IMR-90 (cell line): ENCODE measurements around the gene RPRML. TPM values are rescaled to one million over a fixed set of nuclear protein-coding genes. Genes with fewer than 3 reads are reported as not detected.
"Not testable (repeated sequence)": the region's sequence is repeated elsewhere in the genome, so short reads cannot be mapped to it uniquely, and the experiment has no call there.

Experiments used
- ATAC-seq: fragments of 200-7000 bp; cut with Tn5 transposase; 2 replicates; pipeline ENCODE4 v1.9.1; 2020; ENCODE audit warnings: low read depth, mild to moderate bottlenecking, moderate library complexity
- BruUV-seq: library from RNA; stranded (reverse); fragments of 400-500 nt; replicated peaks from 2 replicates; lab custom pipeline; 2021; lab: Mats Ljungman, UMichigan
- CTCF ChIA-PET: fragments of 300-600 bp; formaldehyde crosslinking; extraction: SDS; loops from one replicate; lab custom pipeline; 2021; ENCODE audit warnings: antibody characterized with exemption; lab: Yijun Ruan, JAX
- POLR2A ChIA-PET: fragments of 300-600 bp; sonication (Branson Sonifier 250); formaldehyde crosslinking; loops from one replicate; lab custom pipeline; 2022; ENCODE audit warnings: antibody characterized with exemption; ENCODE audit not compliant: unreplicated experiment; lab: Charles Lee
- DNase-seq: peaks from one replicate; pipeline ENCODE4 v3.0.0; 2013
- H2AFZ ChIP-seq: replicated peaks from 2 replicates; pipeline ENCODE3; 2013; ENCODE audit warnings: low read length, mild to moderate bottlenecking; ENCODE audit not compliant: poor library complexity
- H2AK5ac ChIP-seq: 2 replicates; pipeline ENCODE4 v1.6.1; 2013; ENCODE audit warnings: low read depth, low read length, inconsistent platforms
- H2AK9ac ChIP-seq: replicated peaks from 2 replicates; pipeline ENCODE3; 2013; ENCODE audit warnings: mild to moderate bottlenecking, low read depth, low read length, moderate library complexity; ENCODE audit not compliant: poor library complexity
- H2BK120ac ChIP-seq: 2 replicates; pipeline ENCODE4 v1.6.1; 2013; ENCODE audit warnings: low read depth, low read length, inconsistent platforms
- H2BK15ac ChIP-seq: 3 replicates; pipeline ENCODE4 v1.6.1; 2013; ENCODE audit warnings: low read depth, low read length, inconsistent platforms
- H2BK20ac ChIP-seq: 2 replicates; pipeline ENCODE4 v1.6.1; 2013; ENCODE audit warnings: low read depth, mild to moderate bottlenecking, inconsistent platforms, low read length, moderate library complexity
- H2BK5ac ChIP-seq: 2 replicates; pipeline ENCODE4 v1.6.1; 2013; ENCODE audit warnings: mild to moderate bottlenecking, low read depth, low read length, inconsistent platforms; ENCODE audit not compliant: poor library complexity, severe bottlenecking
- H3K14ac ChIP-seq: replicated peaks from 2 replicates; pipeline ENCODE4 v1.6.1; 2013; ENCODE audit warnings: low read depth, low read length, inconsistent platforms
- H3K18ac ChIP-seq: 2 replicates; pipeline ENCODE4 v1.6.1; 2013; ENCODE audit warnings: low read depth, low read length, control low read depth
- H3K23ac ChIP-seq: 2 replicates; pipeline ENCODE4 v1.6.1; 2013; ENCODE audit warnings: low read depth, low read length, inconsistent platforms
- H3K27ac ChIP-seq: 2 replicates; pipeline ENCODE4 v1.5.1; 2013; ENCODE audit warnings: mild to moderate bottlenecking, control low read depth, low read length; ENCODE audit not compliant: insufficient read depth
- H3K27me3 ChIP-seq: 2 replicates; pipeline ENCODE4 v1.6.1; 2013; ENCODE audit warnings: low read length; ENCODE audit not compliant: control insufficient read depth, insufficient read depth
- H3K36me3 ChIP-seq: 2 replicates; pipeline ENCODE4 v1.6.1; 2013; ENCODE audit warnings: low read length, mixed read lengths; ENCODE audit not compliant: control insufficient read depth, insufficient read depth
- H3K4ac ChIP-seq: 2 replicates; pipeline ENCODE4 v1.6.1; 2013; ENCODE audit warnings: low read depth, low read length, inconsistent platforms
- H3K4me1 ChIP-seq: 2 replicates; pipeline ENCODE4 v1.6.1; 2013; ENCODE audit warnings: low read length, mixed read lengths; ENCODE audit not compliant: control insufficient read depth, insufficient read depth
- H3K4me2 ChIP-seq: 2 replicates; pipeline ENCODE4 v1.6.1; 2013; ENCODE audit warnings: low read depth, mild to moderate bottlenecking, control low read depth, low read length, moderate library complexity
- H3K4me3 ChIP-seq: 2 replicates; pipeline ENCODE4 v1.5.1; 2013; ENCODE audit warnings: low read depth, mild to moderate bottlenecking, control low read depth, low read length, moderate library complexity; ENCODE audit not compliant: insufficient read depth
- H3K56ac ChIP-seq: 2 replicates; pipeline ENCODE4 v1.6.1; 2013; ENCODE audit warnings: low read length, inconsistent platforms; ENCODE audit not compliant: insufficient read depth; ENCODE audit errors: extremely low read depth
- H3K79me1 ChIP-seq, 2 experiments: 2 replicates each; pipeline ENCODE4 v1.6.1; 2013; ENCODE audit warnings: low read length in 2 of 2, inconsistent platforms in 1 of 2, low read depth in 1 of 2
- H3K9ac ChIP-seq: 2 replicates; pipeline ENCODE4 v1.6.1; 2013; ENCODE audit warnings: low read depth, low read length, control low read depth
- H3K9me1 ChIP-seq: 2 replicates; pipeline ENCODE4 v1.6.1; 2013; ENCODE audit warnings: low read length, inconsistent platforms; ENCODE audit not compliant: insufficient read depth
- H3K9me3 ChIP-seq: 2 replicates; pipeline ENCODE4 v1.6.1; 2013; ENCODE audit warnings: low read length; ENCODE audit not compliant: control insufficient read depth, insufficient read depth
- H4K20me1 ChIP-seq: 2 replicates; pipeline ENCODE4 v1.6.1; 2013; ENCODE audit warnings: low read length, inconsistent platforms; ENCODE audit not compliant: insufficient read depth
- H4K5ac ChIP-seq: 2 replicates; pipeline ENCODE4 v1.6.1; 2013; ENCODE audit warnings: mild to moderate bottlenecking, low read depth, low read length, control low read depth
- H4K8ac ChIP-seq, 2 experiments: 2 replicates each; pipeline ENCODE4 v1.6.1; 2013; ENCODE audit warnings: low read depth in 2 of 2, low read length in 2 of 2, control low read depth in 1 of 2, inconsistent platforms in 1 of 2
- H4K91ac ChIP-seq: 2 replicates; pipeline ENCODE4 v1.6.1; 2013; ENCODE audit warnings: low read depth, low read length, inconsistent platforms; ENCODE audit not compliant: insufficient read depth
- WGBS, 2 experiments: methylation state at CpG; one replicate each; pipeline versions ENCODE4 v1.1.5 to v1.1.7; 2013; ENCODE audit warnings: missing lambda C conversion rate in 2 of 2; ENCODE audit not compliant: insufficient read length in 1 of 2; ENCODE audit errors: extremely low coverage in 2 of 2; 5-methylcytosine and 5-hydroxymethylcytosine counted together
- dilution Hi-C: fragments of 300-500 bp; cut with HindIII; formaldehyde crosslinking; loops from one replicate; pipeline ENCODE4 v1.14.3; 2018; ENCODE audit warnings: low sequenced_read_pairs; ENCODE audit not compliant: unreplicated experiment
- in situ Hi-C: fragments of 300-500 bp; cut with MboI; formaldehyde crosslinking; loops from 3 replicates; pipeline ENCODE4 v1.14.3; 2019; ENCODE audit warnings: low sequenced_read_pairs, inconsistent platforms, mixed read lengths
- intact Hi-C: fragments of 100-400 bp; cut with micrococcal nuclease; formaldehyde crosslinking; loops from 2 replicates; pipeline ENCODE4 v1.10.0; 2022
- polyA plus RNA-seq, 3 experiments: library from polyadenylated mRNA; depleted of rRNA; stranded (reverse); fragments of >200 nt; gene quantifications; 2 replicates each; pipeline ENCODE4 v1.2.3, GENCODE V29; 2012; ENCODE audit warnings: low replicate concordance in 1 of 3
- total RNA-seq: library from RNA; depleted of rRNA; stranded (reverse); fragments of >200 nt; gene quantifications from 2 replicates; pipeline ENCODE4 v1.2.3, GENCODE V29; 2012

The RPRML gene
- total and polyA plus RNA-seq, 2 of the 4 experiments (the other 2 are of a cell fraction), result not detected

- in situ Hi-C loops, result loop anchor here (25.0 kb wide), 1 partner anchor 155 kb away; the partner anchor contains the start of gene WNT9B
- H3K9me3 ChIP-seq, H3K18ac ChIP-seq, H3K36me3 ChIP-seq, H3K27ac ChIP-seq, H3K4me1 ChIP-seq, H3K9ac ChIP-seq, H2AFZ ChIP-seq, H3K14ac ChIP-seq, H2BK5ac ChIP-seq, H4K8ac ChIP-seq, H3K4me2 ChIP-seq, H2BK15ac ChIP-seq, DNase-seq, H2BK120ac ChIP-seq, H3K23ac ChIP-seq, H2AK5ac ChIP-seq, H3K79me1 ChIP-seq, intact Hi-C loops, ATAC-seq, CTCF ChIA-PET, H4K91ac ChIP-seq, H3K27me3 ChIP-seq, H3K4me3 ChIP-seq, H3K4ac ChIP-seq, H2AK9ac ChIP-seq, POLR2A ChIA-PET, BruUV-seq, H4K20me1 ChIP-seq, H3K56ac ChIP-seq, H3K9me1 ChIP-seq, H4K5ac ChIP-seq, H2BK20ac ChIP-seq, dilution Hi-C loops: not testable (repeated sequence)
- WGBS, 2 experiments, result no CpG with 5 or more reads among the region's 15 CpGs
Measured at GRCh38 chr17:47016966-47017365, 37.9 kb upstream of the RPRML start.
